ENCODE measurements around the gene MLLT11. TPM values are rescaled to one million over a fixed set of nuclear protein-coding genes. Genes with fewer than 3 reads are reported as not detected.

The MLLT11 gene
- total and polyA plus RNA-seq, 5 donors from 2014 or later, result 3.1 to 4.4 (median 4.2) TPM

DNA sequence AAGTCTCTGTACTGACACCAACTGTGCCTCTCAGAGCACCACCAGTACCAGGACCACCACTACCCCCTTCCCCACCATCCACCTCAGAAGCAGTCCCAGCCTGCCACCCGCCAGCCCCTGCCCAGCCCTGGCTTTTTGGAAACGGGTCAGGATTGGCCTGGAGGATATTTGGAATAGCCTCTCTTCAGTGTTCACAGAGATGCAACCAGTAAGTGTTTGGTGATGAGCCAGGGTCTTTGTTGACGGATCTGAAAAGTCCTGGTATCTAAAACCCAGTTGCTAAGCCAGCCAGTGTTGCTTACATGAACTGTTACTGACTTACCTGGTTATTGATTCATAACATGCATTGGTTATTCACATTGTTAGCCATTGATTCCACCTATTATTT is 11.6 kb upstream of the MLLT11 start:
- H3K27me3 ChIP-seq (ENCODE audit: control insufficient read depth, insufficient read depth, low read length), result no peaks in the 10 kb centered on the region
- Mint-ChIP-seq H3K9me3 (peaks cover 0 to 2% (median 0%) of the 10 kb centered on the region in 7 donors), H3K36me3 (peaks cover 13% of the 10 kb centered on the region), H3K4me3 (peak overlapping the region; percentile 89 to 97 (median 93)), H3K4me1 (peaks cover 23 to 83% (median 51%) of the 10 kb centered on the region in 4 donors), H3K27me3 (no peaks in the 10 kb centered on the region), H3K27ac (peak overlapping the region; percentile 91 to 93 (median 91))
- peaks cover 25% of the 10 kb centered on the region for H3K36me3 ChIP-seq (ENCODE audit: control insufficient read depth, insufficient read depth, low read length)
- H3K4me1 ChIP-seq (ENCODE audit: control insufficient read depth, insufficient read depth, low read length, poor library complexity, severe bottlenecking), result peaks cover 61% of the 10 kb centered on the region
- peak overlapping the region; percentile 84 for H3K27ac ChIP-seq (ENCODE audit: insufficient read depth, low read length, poor library complexity, severe bottlenecking)
- ATAC-seq (ENCODE audit: low read depth in 2 of 2), result peak; percentile 1 to 10
- H3K4me3 ChIP-seq (ENCODE audit: low read depth, low read length), result peak overlapping the region; percentile 89
- DNase-seq, result no peak
- no peaks in the 10 kb centered on the region for H3K9me3 ChIP-seq (ENCODE audit: control insufficient read depth in 2 of 2, low read length in 2 of 2)

GRCh38 chr1:151049458-151049857 is 10.7 kb upstream of the MLLT11 start:
- peaks cover 33% of the 10 kb centered on the region for H3K36me3 ChIP-seq (ENCODE audit: control insufficient read depth, insufficient read depth, low read length)
- DNase-seq, result peak in 1 of 3 donors; percentile 27
- H3K27me3 Mint-ChIP-seq, result no peaks in the 10 kb centered on the region
- H3K4me3 ChIP-seq (ENCODE audit: low read depth, low read length), result no peak overlapping the region
- H3K27ac ChIP-seq (ENCODE audit: insufficient read depth, low read length, poor library complexity, severe bottlenecking), result peak overlapping the region; percentile 53
- peaks cover 21 to 86% (median 51%) of the 10 kb centered on the region in 4 donors for H3K4me1 Mint-ChIP-seq
- H3K27ac Mint-ChIP-seq, result peak overlapping the region; percentile 78 to 93 (median 93)
- H3K36me3 Mint-ChIP-seq, result peaks cover 18% of the 10 kb centered on the region
- no peaks in the 10 kb centered on the region for H3K9me3 ChIP-seq (ENCODE audit: control insufficient read depth in 2 of 2, low read length in 2 of 2)
- no peak for ATAC-seq (ENCODE audit: low read depth in 2 of 2)
- H3K27me3 ChIP-seq (ENCODE audit: control insufficient read depth, insufficient read depth, low read length), result no peaks in the 10 kb centered on the region
- H3K4me3 Mint-ChIP-seq, result peak overlapping the region; percentile 82 to 95 (median 90)
- peaks cover 68% of the 10 kb centered on the region for H3K4me1 ChIP-seq (ENCODE audit: control insufficient read depth, insufficient read depth, low read length, poor library complexity, severe bottlenecking)
- peaks cover 0 to 2% (median 0%) of the 10 kb centered on the region in 7 donors for H3K9me3 Mint-ChIP-seq

DNA sequence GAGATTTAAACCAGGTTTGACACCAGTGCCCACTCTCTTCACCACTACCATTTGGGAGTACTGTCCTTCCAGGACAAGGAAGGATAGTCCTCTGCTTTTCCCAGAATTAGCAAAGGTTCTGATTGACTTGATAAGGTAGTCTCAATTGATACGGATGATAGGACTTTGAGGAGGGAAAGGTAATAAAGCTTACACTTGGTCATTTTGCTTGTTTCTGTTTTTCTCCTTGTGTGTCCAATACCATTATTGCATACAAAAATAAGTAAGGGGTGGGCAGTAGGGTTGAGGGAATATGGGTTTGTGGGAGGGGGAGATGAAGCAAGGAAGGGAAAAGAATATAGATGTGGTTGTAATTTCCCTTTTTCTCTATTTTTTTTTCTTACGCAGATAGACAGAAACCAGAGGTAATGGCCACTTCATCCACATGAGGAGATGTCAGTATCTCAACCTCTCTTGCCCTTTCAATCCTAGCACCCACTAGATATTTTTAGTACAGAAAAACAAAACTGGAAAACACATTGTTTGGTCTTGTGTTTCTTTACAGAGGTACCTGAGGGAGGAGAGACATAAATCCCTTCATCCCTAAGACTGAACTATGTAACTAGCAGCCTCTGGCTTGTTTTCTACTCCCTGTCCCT is 10.0 kb upstream of the MLLT11 start:
- DNase-seq, result no peak
- peak overlapping the region; percentile 43 to 93 (median 71) for H3K27ac Mint-ChIP-seq
- Histone ChIP-seq H3K27ac (ENCODE audit: insufficient read depth, low read length, poor library complexity, severe bottlenecking) (peak overlapping the region; percentile 53), H3K9me3 (ENCODE audit: control insufficient read depth in 2 of 2, low read length in 2 of 2) (no peaks in the 10 kb centered on the region), H3K36me3 (ENCODE audit: control insufficient read depth, insufficient read depth, low read length) (peaks cover 40% of the 10 kb centered on the region), H3K27me3 (ENCODE audit: control insufficient read depth, insufficient read depth, low read length) (no peaks in the 10 kb centered on the region), H3K4me1 (ENCODE audit: control insufficient read depth, insufficient read depth, low read length, poor library complexity, severe bottlenecking) (peaks cover 76% of the 10 kb centered on the region), H3K4me3 (ENCODE audit: low read depth, low read length) (peak overlapping the region; percentile 34)
- H3K4me3 Mint-ChIP-seq, result peak overlapping the region; percentile 13 to 95 (median 86)
- no peaks in the 10 kb centered on the region for H3K27me3 Mint-ChIP-seq
- H3K36me3 Mint-ChIP-seq, result peaks cover 26% of the 10 kb centered on the region
- H3K9me3 Mint-ChIP-seq, result peaks cover 0 to 2% (median 0%) of the 10 kb centered on the region in 7 donors
- no peak for ATAC-seq (ENCODE audit: low read depth in 2 of 2)
- peaks cover 21 to 91% (median 58%) of the 10 kb centered on the region in 4 donors for H3K4me1 Mint-ChIP-seq

DNA sequence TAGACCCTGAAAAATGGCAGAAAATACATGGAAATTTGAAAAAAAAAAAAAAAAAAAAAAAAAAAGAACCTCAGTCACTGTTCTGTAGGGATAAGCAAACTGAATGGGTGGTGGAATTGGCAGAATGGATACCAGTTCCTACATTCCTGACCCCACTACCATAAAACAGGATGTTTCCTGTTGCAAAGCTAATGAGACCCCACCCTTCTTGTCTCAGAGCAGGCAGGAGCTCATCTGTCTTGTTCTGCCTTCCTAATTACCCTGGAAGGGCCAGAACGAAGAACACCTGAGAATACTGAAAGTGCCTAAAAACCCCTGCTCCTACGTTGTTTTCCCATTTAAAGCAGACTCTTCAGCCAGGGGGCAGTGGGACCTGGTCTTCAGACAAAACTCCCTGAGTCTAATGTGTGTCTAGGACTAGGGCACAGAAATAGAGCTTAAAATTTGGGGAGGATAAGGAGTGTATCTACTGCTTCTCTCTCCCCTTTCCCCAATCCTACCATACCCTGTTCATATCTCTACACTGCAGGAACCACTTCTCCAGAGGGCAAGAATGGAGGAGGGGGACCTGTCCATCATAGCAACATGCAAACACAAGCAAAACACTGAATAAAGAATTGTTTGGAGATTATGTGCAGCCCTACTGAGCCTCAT is 8.7 kb upstream of the MLLT11 start:
- no peaks in the 10 kb centered on the region for H3K9me3 ChIP-seq (ENCODE audit: control insufficient read depth in 2 of 2, low read length in 2 of 2)
- Mint-ChIP-seq H3K9me3 (peaks cover 0 to 2% (median 0%) of the 10 kb centered on the region in 7 donors), H3K4me1 (peaks cover 14 to 96% (median 59%) of the 10 kb centered on the region in 4 donors), H3K27ac (peak overlapping the region; percentile 67 to 99 (median 71)), H3K27me3 (no peaks in the 10 kb centered on the region), H3K4me3 (peak overlapping the region; percentile 29 to 95 (median 36)), H3K36me3 (peaks cover 39% of the 10 kb centered on the region)
- ATAC-seq (ENCODE audit: low read depth in 2 of 2) (no peak), DNase-seq (no peak)
- H3K27ac ChIP-seq (ENCODE audit: insufficient read depth, low read length, poor library complexity, severe bottlenecking), result peak overlapping the region; percentile 60
- peaks cover 47% of the 10 kb centered on the region for H3K36me3 ChIP-seq (ENCODE audit: control insufficient read depth, insufficient read depth, low read length)
- no peak overlapping the region for H3K4me3 ChIP-seq (ENCODE audit: low read depth, low read length)
- no peaks in the 10 kb centered on the region for H3K27me3 ChIP-seq (ENCODE audit: control insufficient read depth, insufficient read depth, low read length)
- H3K4me1 ChIP-seq (ENCODE audit: control insufficient read depth, insufficient read depth, low read length, poor library complexity, severe bottlenecking), result peaks cover 86% of the 10 kb centered on the region

DNA sequence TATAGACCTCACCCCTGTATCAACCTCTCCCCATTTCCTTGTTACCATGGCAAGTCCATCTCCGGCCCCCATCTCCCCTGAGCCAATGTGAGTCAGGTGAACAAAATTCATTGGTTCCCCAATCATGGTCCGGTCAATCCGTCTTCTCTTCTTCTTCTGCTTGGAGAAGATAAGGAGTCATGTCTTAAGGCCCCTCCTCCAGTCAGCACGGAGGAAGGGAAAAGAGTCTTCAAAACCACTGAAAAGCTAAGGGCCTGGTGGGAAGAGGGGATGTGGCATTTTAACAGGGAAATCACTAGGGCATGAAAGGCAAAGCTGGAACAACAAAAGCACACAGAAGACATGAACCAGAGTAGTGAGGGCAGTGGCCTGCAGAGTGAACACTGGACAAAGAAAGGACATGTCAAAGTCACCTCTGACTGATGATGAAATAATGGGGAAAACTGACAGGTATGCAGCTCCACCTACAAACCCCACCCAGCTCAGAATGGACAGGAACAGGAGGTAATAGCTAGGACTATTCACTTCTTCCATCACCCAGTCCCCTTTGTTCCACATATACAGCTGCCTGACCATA is 5.1 kb upstream of the MLLT11 start:
- H3K4me1 Mint-ChIP-seq, result peaks cover 14 to 78% (median 59%) of the 10 kb centered on the region in 4 donors
- peaks cover 59% of the 10 kb centered on the region for H3K36me3 Mint-ChIP-seq
- Histone ChIP-seq H3K4me1 (ENCODE audit: control insufficient read depth, insufficient read depth, low read length, poor library complexity, severe bottlenecking) (peaks cover 69% of the 10 kb centered on the region), H3K27me3 (ENCODE audit: control insufficient read depth, insufficient read depth, low read length) (no peaks in the 10 kb centered on the region), H3K36me3 (ENCODE audit: control insufficient read depth, insufficient read depth, low read length) (peaks cover 47% of the 10 kb centered on the region), H3K9me3 (ENCODE audit: control insufficient read depth in 2 of 2, low read length in 2 of 2) (no peaks in the 10 kb centered on the region), H3K27ac (ENCODE audit: insufficient read depth, low read length, poor library complexity, severe bottlenecking) (peak overlapping the region; percentile 94), H3K4me3 (ENCODE audit: low read depth, low read length) (peak overlapping the region; percentile 96)
- DNase-seq (no peak), ATAC-seq (ENCODE audit: low read depth in 2 of 2) (no peak)
- H3K4me3 Mint-ChIP-seq, result peak overlapping the region; percentile 95 to 99 (median 99)
- H3K27ac Mint-ChIP-seq, result peak overlapping the region; percentile 97 to 99 (median 97)
- H3K9me3 Mint-ChIP-seq, result peaks cover 0 to 3% (median 0%) of the 10 kb centered on the region in 7 donors
- peaks cover 13% of the 10 kb centered on the region for H3K27me3 Mint-ChIP-seq

DNA sequence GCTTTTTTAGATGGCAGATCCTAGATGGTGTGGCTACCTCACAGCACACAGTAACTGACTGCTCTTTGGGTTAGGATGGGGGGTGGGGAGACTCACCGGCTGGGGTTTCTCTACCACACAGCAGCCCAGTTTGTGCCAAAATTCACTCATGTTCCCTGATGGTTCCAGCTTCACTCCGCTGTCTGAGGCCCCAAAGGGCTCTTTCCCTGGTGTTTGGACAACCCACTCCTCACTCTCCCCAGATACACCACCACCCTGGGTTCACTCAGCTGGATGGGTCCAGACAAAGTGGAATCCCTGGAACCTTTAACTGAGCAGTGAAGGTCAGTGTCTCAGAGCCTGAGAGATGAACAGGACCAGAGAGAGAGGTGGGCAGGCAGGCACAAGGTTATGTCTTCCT is 4.6 kb upstream of the MLLT11 start:
- peaks cover 15% of the 10 kb centered on the region for H3K27me3 Mint-ChIP-seq
- peaks cover 70% of the 10 kb centered on the region for H3K4me1 ChIP-seq (ENCODE audit: control insufficient read depth, insufficient read depth, low read length, poor library complexity, severe bottlenecking)
- ATAC-seq (ENCODE audit: low read depth in 2 of 2) (no peak), DNase-seq (no peak)
- H3K36me3 Mint-ChIP-seq, result peaks cover 59% of the 10 kb centered on the region
- peak overlapping the region; percentile 95 to 99 (median 99) for H3K4me3 Mint-ChIP-seq
- H3K4me3 ChIP-seq (ENCODE audit: low read depth, low read length), result peak overlapping the region; percentile 96
- peaks cover 47% of the 10 kb centered on the region for H3K36me3 ChIP-seq (ENCODE audit: control insufficient read depth, insufficient read depth, low read length)
- no peaks in the 10 kb centered on the region for H3K27me3 ChIP-seq (ENCODE audit: control insufficient read depth, insufficient read depth, low read length)
- peak overlapping the region; percentile 97 to 99 (median 97) for H3K27ac Mint-ChIP-seq
- H3K9me3 Mint-ChIP-seq, result peaks cover 0 to 3% (median 0%) of the 10 kb centered on the region in 7 donors
- peak overlapping the region; percentile 94 for H3K27ac ChIP-seq (ENCODE audit: insufficient read depth, low read length, poor library complexity, severe bottlenecking)
- H3K4me1 Mint-ChIP-seq, result peaks cover 12 to 79% (median 60%) of the 10 kb centered on the region in 4 donors
- H3K9me3 ChIP-seq (ENCODE audit: control insufficient read depth in 2 of 2, low read length in 2 of 2), result no peaks in the 10 kb centered on the region

DNA sequence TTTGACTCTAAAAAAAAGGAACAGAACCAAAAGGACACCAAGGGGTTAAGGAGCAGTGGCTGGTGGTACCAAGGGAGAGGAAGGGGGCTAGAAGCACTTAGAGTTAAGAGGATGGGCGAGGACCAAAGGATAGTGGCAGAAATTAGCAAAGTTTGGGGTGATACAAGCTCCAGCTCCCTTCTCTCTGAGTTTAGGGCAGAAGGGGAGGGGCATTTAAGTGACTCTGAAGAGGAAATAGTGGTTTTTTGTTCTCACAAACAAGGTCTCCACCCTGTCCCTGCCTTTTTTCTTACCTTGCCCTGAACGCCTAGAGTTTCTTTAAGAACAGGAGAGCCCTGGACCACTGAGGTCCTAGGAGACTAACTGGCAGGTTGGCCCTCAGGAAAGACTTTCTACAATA is 4.0 kb upstream of the MLLT11 start:
- DNase-seq, result peak in 2 of 3 donors; percentile 68 to 90
- H3K9me3 ChIP-seq (ENCODE audit: control insufficient read depth in 2 of 2, low read length in 2 of 2), result no peaks in the 10 kb centered on the region
- peaks cover 76% of the 10 kb centered on the region for H3K4me1 ChIP-seq (ENCODE audit: control insufficient read depth, insufficient read depth, low read length, poor library complexity, severe bottlenecking)
- peaks cover 47% of the 10 kb centered on the region for H3K36me3 ChIP-seq (ENCODE audit: control insufficient read depth, insufficient read depth, low read length)
- H3K27ac ChIP-seq (ENCODE audit: insufficient read depth, low read length, poor library complexity, severe bottlenecking), result peak overlapping the region; percentile 94
- Mint-ChIP-seq H3K36me3 (peaks cover 59% of the 10 kb centered on the region), H3K4me1 (peaks cover 6 to 79% (median 60%) of the 10 kb centered on the region in 4 donors), H3K27ac (peak overlapping the region; percentile 97 to 99 (median 97)), H3K27me3 (peaks cover 15% of the 10 kb centered on the region), H3K4me3 (peak overlapping the region; percentile 95 to 99 (median 99)), H3K9me3 (peaks cover 0 to 3% (median 0%) of the 10 kb centered on the region in 7 donors)
- peak overlapping the region; percentile 96 for H3K4me3 ChIP-seq (ENCODE audit: low read depth, low read length)
- no peaks in the 10 kb centered on the region for H3K27me3 ChIP-seq (ENCODE audit: control insufficient read depth, insufficient read depth, low read length)
- ATAC-seq (ENCODE audit: low read depth in 2 of 2), result peak; percentile 54

Measured in CD4-positive, CD25-positive, alpha-beta regulatory T cell (primary cell).